CD4-positive, alpha-beta T cell treated with Interleukin-4 for 4 hours (primary cell): Measurements from ENCODE around the gene KIAA0586.

ENCODE experiments used
- DNase-seq: peaks from one replicate; pipeline ENCODE4 v3.0.0-alpha.2; 2020

Gene KIAA0586

GRCh38 chr14:58599707-58600106, 172.2 kb downstream of the KIAA0586 start:
- DNase-seq = no peak
